Inferior parietal cortex (tissue), 1 donor: ENCODE results near the gene DEGS1.

Source experiments
- DNase-seq: peaks from one replicate; pipeline ENCODE4 v3.0.0-alpha.2; 2016; ENCODE audit errors: extremely low spot score

Gene DEGS1

GRCh38 chr1:224213438-224214119 is 30.5 kb downstream of the DEGS1 start:
- DNase-seq = no peak

DNA sequence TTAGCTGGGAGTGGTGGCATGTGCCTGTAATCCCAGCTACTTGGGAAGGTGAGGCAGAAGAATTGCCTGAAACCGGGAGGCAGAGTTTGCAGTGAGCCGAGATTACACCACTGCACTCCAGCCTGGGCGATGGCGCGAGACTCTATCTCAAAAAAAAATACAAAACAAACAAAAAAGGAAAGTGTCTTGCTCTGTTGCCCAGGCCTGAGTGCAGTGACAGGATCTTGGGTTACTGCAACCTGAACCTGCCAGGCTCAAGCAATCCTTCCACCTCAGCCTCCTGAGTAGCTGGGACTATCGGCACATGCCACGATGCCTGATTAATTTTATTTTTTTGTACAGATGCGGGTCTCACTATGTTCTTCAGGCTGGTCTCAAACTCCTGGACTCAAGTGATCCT is 33.3 kb downstream of the DEGS1 start:
- no peak for DNase-seq

DNA sequence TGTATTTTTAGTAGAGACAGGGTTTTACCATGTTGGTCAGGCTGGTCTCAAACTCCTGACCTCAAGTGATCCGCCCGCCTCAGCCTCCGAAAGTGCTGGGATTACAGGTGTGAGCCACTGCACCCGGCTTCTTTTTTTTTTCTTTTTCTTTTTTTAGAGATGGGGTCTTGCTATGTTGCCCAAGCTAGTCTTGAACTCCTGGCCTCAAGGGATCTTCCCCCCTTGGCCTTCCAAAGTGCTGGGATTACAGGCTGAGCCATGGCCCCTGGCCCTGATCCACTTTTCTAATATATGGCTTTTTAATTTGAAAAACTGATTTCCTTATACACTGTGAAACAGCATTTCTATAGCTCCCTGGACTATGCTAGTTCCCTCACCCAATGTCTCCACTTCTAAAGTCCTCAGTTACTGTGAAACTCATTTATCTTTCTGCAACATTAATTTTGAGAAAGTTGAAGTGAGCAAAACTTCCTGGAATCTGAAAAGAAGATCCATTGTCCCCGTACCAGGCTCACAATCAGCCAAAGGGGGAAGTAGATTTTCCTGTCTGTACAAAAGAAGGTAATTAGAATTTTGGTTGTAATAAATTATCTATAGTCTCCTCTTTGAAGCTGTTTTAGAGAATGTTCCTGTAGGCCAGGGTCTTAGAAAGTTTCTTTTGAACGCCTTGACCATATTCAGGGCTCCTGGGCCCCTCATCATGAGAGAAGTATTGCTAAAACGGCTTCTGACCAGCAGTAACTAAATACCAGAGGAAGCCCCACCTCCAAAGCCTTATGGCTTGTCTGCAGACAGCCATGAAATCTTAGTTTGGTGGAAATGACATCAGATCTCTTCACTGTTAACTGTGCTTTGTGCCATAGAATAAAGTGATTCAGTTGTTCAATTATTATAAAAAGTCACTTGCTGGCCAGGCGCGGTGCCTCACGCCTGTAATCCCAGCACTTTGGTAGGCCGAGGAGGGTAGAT is 34.9 kb downstream of the DEGS1 start:
- DNase-seq = no peak

GRCh38 chr1:224219011-224219611 is 36.1 kb downstream of the DEGS1 start:
- no peak for DNase-seq

- DNase-seq = no peak
These were observed 36.6 kb downstream of the DEGS1 start for GRCh38 chr1:224219612-224220059.

GRCh38 chr1:224223819-224224714 is 41.0 kb downstream of the DEGS1 start:
- no peak for DNase-seq

DNA sequence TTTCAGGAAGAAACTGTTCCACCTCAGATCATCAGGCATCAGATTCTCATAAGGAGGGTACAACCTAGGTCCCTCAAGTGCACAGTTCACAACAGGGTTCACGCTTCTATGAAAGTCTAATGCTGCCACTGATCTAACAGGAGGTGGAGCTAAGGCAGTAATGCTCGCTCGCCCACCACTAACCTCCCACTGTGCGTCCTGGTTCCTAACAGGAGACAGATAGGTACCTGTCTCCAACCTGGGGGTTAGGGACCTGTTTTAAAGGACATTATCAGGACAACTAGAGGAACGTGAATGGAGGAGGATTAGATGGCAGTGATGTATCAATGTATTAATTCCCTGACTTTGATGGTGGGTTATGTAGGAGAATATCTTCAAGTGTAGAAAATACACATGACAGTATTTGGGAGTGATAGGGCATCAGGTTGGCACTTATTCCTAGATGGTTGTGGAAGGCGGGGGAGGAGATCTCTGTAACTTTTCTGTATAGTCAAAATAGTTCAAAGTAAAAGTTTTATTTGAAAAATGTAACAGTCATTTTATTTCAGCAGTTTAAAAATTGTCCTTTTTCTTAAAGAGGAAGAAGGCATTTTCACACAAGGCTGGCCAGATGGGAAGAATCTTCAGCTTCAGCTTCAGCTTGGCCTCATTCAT is 43.9 kb downstream of the DEGS1 start:
- DNase-seq = no peak

GRCh38 chr1:224234017-224234416 is 51.0 kb downstream of the DEGS1 start:
- no peak for DNase-seq

DNA sequence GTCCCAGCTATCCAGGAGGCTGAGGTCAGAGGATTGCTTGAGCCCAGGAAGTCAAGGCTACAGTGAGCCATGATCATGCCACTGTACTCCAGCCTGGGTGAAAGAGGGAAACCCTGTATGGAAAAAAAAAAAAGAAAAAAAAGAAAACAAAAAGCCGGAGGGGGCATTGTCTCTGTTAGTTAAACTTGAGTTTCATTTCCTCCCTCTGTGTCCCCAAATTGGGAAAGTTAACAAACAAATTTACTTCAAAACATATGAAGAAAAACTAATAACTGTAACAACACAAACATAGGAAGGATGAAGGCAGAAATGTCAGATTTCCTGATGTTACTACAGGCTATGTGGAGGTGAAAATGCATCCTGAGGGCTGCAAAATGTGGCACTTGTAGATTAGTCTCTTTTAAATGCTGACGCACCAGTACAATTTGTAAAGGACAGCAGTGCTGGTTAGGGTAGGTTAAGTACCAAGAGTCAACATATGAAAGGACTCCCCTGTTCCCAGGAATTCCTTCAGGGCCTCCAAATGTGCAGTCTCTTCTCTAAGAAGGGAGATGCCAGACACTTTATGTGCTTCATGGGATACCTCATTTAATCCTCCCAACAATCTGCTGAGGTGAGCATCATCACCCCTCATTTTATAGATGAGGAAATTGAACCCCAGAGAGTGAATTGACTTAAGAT is 52.9 kb downstream of the DEGS1 start:
- DNase-seq = no peak

GRCh38 chr1:224237119-224237881 is 54.3 kb downstream of the DEGS1 start:
- DNase-seq = no peak

- no peak for DNase-seq
These were observed 55.2 kb downstream of the DEGS1 start for GRCh38 chr1:224238212-224238611.

DNA sequence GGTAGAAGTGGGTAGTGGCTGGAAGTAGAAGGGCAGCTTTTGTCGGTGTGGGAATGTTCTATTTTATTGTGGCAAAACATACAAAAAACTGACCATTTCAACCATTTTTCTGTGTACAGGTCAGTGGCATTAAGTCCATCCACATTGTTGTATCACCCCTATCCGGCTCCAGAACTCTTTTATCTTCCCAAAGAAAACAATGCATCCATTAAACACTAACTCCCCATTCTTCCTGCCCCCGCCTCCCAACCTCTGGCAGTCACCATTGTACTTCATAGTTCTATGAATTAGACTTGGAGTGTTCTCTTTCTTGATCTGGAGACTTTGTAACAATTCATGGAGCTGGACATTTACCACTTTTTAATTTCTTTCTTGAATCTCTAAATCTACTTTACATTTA is 55.7 kb downstream of the DEGS1 start:
- no peak for DNase-seq
